Measurements from ENCODE around the gene CORO7. TPM values are rescaled to one million over a fixed set of nuclear protein-coding genes. Genes with fewer than 3 reads are reported as not detected.

CORO7 gene
- total RNA-seq, 4 donors from 2014 or later, result 5.7 to 15.3 (median 7.2) TPM

- H3K9me3 ChIP-seq, result no peaks in the 10 kb centered on the region
- H3K4me1 ChIP-seq, result peaks cover 3 to 8% of the 10 kb centered on the region in 2 donors
- TF ChIP-seq CTCF (IDR thresholded peaks at IDR 0.05 in 4 of 5, conservative IDR thresholded peaks at IDR 0.05 in 1 of 5), result no peak
- TF ChIP-seq POLR2A (IDR thresholded peaks at IDR 0.05), result no peak
- no peak overlapping the region for H3K4me3 ChIP-seq
- H3K36me3 ChIP-seq, result peaks cover 0 to 7% of the 10 kb centered on the region in 2 donors
- no peak for DNase-seq
- ATAC-seq, result no peak
- no peak overlapping the region for H3K27ac ChIP-seq
- in situ Hi-C loops (cut with MboI; ENCODE audit: low sequenced_read_pairs in 4 of 4), result no loop called here
- intact Hi-C loops (cut with DNase I; ENCODE audit: low total_unique reads), result no loop called here
- H3K27me3 ChIP-seq, result no peaks in the 10 kb centered on the region
Observed at GRCh38 chr16:4367393-4367856, 49.0 kb downstream of the CORO7 start.

GRCh38 chr16:4366016-4366415 is 50.4 kb downstream of the CORO7 start:
- no peak for DNase-seq
- Histone ChIP-seq H3K4me1 (no peaks in the 10 kb centered on the region), H3K36me3 (peaks cover 0 to 7% of the 10 kb centered on the region in 2 donors), H3K27me3 (no peaks in the 10 kb centered on the region), H3K27ac (no peak overlapping the region), H3K4me3 (no peak overlapping the region), H3K9me3 (no peaks in the 10 kb centered on the region)
- intact Hi-C loops (cut with DNase I; ENCODE audit: low total_unique reads), result no loop called here
- no peak for ATAC-seq
- in situ Hi-C loops (cut with MboI; ENCODE audit: low sequenced_read_pairs in 4 of 4), result no loop called here
- TF ChIP-seq POLR2A (IDR thresholded peaks at IDR 0.05) (no peak), CTCF (IDR thresholded peaks at IDR 0.05 in 4 of 5, conservative IDR thresholded peaks at IDR 0.05 in 1 of 5) (no peak)

GRCh38 chr16:4365615-4366014 is 50.8 kb downstream of the CORO7 start:
- H3K36me3 ChIP-seq, result peaks cover 0 to 7% of the 10 kb centered on the region in 2 donors
- intact Hi-C loops (cut with DNase I; ENCODE audit: low total_unique reads), result no loop called here
- no peak for DNase-seq
- H3K27ac ChIP-seq, result no peak overlapping the region
- no peak for ATAC-seq
- H3K4me1 ChIP-seq, result no peaks in the 10 kb centered on the region
- TF ChIP-seq POLR2A (IDR thresholded peaks at IDR 0.05), result no peak
- TF ChIP-seq CTCF (IDR thresholded peaks at IDR 0.05 in 4 of 5, conservative IDR thresholded peaks at IDR 0.05 in 1 of 5), result no peak
- no peak overlapping the region for H3K4me3 ChIP-seq
- in situ Hi-C loops (cut with MboI; ENCODE audit: low sequenced_read_pairs in 4 of 4), result no loop called here
- H3K27me3 ChIP-seq, result no peaks in the 10 kb centered on the region
- H3K9me3 ChIP-seq, result no peaks in the 10 kb centered on the region

GRCh38 chr16:4365014-4365406 is 51.4 kb downstream of the CORO7 start:
- Histone ChIP-seq H3K4me3 (no peak overlapping the region), H3K27ac (no peak overlapping the region), H3K36me3 (peaks cover 0 to 7% of the 10 kb centered on the region in 2 donors), H3K4me1 (no peaks in the 10 kb centered on the region), H3K27me3 (no peaks in the 10 kb centered on the region), H3K9me3 (no peaks in the 10 kb centered on the region)
- DNase-seq (no peak), ATAC-seq (no peak)
- intact Hi-C loops (cut with DNase I; ENCODE audit: low total_unique reads) (no loop called here), in situ Hi-C loops (cut with MboI; ENCODE audit: low sequenced_read_pairs in 4 of 4) (no loop called here)
- TF ChIP-seq CTCF (IDR thresholded peaks at IDR 0.05 in 4 of 5, conservative IDR thresholded peaks at IDR 0.05 in 1 of 5) (no peak), POLR2A (IDR thresholded peaks at IDR 0.05) (no peak)
